GM21737 (cell line): Measurements from ENCODE around the gene SEMA3B.

ENCODE experiments used
- ATAC-seq: cut with Tn5 transposase; IDR thresholded peaks from one replicate; pipeline ENCODE4 v1.9.1; 2021; ENCODE audit warnings: mild to moderate bottlenecking, moderate library complexity; ENCODE audit not compliant: unreplicated experiment

Gene SEMA3B

DNA sequence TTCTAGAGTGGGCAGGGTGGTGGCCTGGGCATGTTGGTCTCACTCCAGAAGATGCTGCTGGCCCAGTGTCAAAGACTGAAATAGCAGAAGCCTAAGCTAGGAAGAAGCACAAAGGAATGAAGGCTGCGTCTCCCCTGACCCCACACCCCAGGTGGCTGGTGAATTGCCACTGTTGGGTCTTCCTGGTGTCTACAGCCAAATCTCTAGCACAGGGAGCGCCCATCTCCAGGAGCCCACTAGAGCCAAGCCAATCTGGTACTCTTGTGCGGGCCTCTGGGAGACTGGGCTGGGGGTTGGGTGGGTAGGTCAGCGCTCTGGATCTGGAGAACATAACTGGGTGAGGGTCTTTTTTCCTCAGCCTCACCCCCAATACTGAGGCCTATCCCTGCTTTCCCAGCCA is 58.2 kb downstream of the SEMA3B start:
- no peak for ATAC-seq
